IPS-NIHi11 (cell line): ENCODE results near the gene IER2.
"Not testable (repeated sequence)": the region's sequence is repeated elsewhere in the genome, so short reads cannot be mapped to it uniquely, and the experiment has no call there.

ENCODE experiments used
- DNase-seq: peaks from one replicate; pipeline ENCODE4 v3.0.0; 2012; ENCODE audit warnings: mixed read lengths, low spot score

Gene IER2

DNA sequence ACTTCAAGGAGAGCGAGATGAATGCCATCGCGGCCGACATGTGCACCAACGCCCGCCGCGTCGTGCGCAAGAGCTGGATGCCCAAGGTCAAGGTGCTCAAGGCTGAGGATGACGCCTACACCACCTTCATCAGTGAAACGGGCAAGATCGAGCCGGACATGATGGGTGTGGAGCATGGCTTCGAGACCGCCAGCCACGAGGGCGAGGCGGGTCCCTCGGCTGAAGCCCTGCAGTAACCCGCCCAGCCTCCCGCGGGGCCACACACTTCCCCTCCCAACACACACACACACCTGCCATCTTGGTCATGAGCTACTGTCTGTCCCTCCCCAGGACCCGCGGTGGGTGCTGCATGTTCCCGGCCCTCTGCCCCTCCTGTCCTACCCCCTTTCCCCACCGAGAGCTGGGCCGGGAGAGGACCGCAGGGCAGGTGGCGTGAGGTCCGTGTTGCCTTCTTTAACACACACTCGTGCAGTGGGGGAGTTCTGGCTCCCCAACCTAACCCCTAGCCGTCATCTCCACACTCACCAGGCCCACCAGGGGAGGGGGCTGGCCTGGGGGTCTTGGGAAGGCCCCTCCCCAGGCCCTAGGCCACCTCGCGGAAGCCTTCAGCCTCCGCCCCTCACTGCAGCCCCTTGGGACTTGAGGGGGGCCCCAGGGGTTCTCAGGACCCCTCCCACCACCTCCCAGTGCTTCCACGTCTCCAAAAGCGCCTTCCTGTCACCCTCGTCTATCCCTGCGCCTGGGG, 11.9 kb upstream of the IER2 start:
- no peak for DNase-seq

DNA sequence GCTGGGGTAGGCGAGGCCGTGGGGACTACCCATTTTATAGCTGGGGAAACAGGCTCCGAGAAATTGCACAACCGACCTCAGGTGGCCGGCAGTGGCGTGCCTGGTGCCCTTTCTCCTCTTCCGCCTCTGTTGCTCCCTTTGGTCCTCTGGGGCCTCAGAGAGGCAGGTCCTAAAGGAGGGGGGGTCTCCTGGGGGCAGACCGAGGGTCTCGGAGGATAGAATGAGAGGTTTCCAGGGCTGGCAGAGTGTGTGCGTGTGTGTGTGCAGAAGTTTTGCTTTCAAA, 11.4 kb upstream of the IER2 start:
- no peak for DNase-seq

GRCh38 chr19:13139633-13140311, 10.4 kb upstream of the IER2 start:
- DNase-seq, result no peak

GRCh38 chr19:13146763-13147563, 3.2 kb upstream of the IER2 start:
- DNase-seq, result no peak

DNA sequence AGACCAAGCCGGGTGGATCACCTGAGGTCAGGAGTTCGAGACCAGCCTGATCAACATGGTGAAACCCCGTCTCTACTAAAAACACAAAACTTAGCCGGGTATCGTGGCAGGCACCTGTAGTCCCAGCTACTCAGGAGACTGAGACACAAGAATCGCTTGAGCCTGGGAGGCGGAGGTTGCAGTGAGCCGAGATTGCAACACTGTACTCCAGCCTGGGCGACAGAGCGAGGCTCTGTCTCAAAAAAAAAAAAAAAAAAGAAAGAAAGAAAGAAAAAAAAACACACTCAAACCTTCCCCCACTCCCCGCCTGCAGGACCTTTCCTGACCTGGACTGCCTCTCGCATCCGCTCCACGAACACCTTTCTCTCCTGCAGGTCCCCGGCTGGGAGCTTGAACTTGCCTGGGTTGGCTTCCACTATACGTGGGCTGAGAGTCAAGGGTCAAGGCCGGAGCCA, 1.0 kb upstream of the IER2 start:
- not testable (repeated sequence) for DNase-seq

DNA sequence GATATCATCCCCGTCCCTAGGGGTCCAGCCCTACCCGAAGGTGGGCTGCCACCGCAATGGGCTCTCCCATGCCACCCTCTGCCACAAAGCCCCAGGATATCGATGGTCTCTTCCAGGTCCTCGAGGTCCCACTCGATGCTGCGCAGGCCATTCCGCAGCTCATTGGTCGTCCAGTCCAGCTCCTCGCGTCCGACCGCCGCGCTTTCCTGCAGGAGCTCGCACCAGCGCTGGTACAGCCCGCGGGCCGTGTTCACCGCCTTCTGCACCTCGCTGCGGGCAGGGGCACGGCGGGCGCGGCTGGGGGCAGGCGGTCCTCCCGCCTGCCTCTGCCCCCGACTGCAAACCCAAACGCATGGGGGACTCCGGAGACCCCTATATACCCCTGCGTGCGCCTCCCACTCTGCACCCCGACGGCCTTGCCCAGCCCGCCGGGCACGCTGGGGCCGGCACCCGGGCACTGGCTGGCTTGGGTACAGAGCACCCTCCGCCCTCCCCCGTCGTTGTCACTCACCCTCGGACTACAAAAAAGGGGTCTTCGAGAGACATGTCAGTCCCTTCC, 504 bp upstream of the IER2 start:
- DNase-seq, result no peak

GRCh38 chr19:13150931-13151604, 857 bp downstream of the IER2 start:
- no peak for DNase-seq

DNA sequence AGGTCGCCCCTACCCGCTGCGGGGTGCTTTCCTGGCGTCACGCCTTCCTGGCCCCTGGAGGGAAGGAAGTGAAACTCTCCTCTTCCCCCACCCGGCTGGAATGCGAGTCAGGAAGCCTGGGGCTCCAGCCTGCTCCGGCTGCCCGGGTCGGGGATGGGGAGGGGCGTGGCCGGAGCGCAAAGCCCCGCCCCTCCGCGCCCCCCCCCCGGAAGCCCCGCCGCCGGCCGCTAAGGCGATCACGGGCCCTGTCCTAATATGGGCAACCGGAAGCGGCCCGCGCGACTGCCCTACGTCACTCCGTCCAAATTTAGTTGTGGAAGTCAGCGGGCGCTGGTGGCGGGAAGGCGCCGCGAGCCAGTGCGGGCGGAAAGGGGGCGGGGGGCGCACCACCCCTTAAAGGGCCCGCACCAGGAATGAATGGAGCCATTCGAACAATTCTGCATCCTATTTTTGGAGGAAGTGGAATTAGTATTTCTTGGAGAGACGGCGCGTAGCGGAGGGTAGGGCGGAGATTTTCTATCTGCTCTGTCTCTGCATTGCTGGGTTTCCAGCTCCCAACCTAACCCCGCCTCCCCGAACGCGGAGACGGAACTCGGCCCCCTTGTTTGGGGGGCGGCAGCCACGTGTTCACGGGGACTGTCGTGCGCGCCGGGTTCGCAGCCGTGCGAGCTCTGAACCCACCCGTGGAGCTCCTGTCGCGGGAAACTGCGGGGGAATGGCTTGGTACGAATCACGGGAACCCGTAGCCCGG, 1.6 kb downstream of the IER2 start:
- peak; percentile 89 for DNase-seq

DNA sequence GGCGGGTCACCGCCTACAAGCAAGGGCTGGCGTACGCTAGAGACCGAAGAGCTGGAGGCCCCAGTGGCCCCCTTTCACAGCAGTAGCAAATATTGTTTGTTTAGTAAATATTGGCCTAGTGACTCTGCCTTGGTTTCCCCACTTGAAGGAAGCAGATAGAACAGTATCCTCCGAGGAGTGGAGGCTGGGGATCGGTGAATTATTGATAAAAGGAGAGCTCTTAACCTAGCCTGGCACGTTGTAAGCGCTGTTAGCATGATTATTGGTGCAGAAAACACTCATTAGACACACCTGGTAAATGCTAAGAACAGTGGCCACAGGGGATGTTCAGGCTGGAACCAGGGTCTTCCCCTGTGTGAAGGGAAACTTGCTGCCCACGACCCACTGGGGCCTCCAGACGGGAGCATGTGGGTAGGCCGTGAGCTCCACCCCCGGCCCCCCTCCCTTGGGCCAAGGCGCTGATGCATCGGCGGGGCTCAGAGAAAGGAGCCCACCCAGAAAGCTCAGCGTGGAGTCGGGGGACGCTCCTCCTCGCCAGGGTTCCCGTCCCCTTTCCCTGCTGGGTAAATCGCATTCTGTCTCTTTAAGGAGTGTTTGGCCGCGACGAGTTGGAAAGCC, 2.3 kb downstream of the IER2 start:
- no peak for DNase-seq

- peak; percentile 73 for DNase-seq
These were observed 2.9 kb downstream of the IER2 start for GRCh38 chr19:13152974-13153568.

- no peak for DNase-seq
These were observed 3.5 kb downstream of the IER2 start for GRCh38 chr19:13153569-13154240.

DNA sequence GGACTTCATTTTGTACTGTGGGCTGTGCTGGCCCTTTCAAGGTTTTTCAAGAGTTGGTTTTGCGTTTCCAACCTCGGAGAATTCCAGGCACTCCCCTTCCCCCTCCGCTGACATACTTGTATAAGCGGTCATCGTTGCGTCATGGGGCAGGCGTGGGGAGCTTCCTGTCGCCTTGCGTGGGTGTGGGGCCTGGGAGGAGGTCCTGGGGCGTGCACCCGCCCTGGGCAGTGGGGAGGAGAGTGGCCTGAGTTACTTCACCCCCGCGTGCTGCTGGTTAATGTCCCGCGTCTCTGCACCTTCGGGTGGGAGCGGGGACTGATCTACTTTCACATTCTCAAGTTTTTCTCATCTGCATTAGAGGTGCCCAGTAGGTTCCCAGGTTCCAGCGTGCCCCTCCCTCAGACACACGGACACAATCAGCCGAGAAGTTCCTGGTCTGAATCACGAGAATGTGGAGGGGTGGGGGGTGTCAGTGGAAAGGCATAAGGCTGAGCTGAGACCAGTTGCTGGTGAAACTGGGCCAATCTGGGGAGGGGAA, 4.1 kb downstream of the IER2 start:
- DNase-seq, result no peak

DNA sequence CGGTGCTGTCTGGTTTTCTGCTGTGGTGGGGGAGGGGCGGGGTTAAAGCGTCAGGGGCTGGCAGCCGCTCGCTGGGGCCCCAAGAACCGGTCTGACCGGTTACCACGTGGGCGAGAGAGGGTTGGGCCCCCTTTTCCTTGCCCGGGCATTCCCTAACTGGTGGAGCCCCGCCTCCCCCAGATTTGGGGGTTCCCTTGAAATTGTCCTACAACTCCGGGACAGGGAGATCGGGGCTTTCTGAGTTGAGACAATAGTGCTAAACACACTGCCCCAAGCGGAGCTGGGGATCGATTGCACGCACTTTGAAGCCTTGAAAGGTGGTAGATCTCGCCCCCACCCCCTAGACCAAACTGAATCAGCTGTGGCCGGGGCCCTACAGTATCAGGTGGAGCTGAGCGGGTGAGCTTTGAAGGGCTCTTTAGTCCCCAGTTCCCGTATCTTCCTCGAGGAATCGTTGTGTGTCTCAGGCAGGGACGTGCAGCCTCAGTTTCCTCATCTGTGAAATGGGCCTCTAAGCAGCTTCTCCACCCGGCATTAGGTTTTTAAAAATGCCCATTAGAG, 4.8 kb downstream of the IER2 start:
- peak; percentile 50 for DNase-seq

DNA sequence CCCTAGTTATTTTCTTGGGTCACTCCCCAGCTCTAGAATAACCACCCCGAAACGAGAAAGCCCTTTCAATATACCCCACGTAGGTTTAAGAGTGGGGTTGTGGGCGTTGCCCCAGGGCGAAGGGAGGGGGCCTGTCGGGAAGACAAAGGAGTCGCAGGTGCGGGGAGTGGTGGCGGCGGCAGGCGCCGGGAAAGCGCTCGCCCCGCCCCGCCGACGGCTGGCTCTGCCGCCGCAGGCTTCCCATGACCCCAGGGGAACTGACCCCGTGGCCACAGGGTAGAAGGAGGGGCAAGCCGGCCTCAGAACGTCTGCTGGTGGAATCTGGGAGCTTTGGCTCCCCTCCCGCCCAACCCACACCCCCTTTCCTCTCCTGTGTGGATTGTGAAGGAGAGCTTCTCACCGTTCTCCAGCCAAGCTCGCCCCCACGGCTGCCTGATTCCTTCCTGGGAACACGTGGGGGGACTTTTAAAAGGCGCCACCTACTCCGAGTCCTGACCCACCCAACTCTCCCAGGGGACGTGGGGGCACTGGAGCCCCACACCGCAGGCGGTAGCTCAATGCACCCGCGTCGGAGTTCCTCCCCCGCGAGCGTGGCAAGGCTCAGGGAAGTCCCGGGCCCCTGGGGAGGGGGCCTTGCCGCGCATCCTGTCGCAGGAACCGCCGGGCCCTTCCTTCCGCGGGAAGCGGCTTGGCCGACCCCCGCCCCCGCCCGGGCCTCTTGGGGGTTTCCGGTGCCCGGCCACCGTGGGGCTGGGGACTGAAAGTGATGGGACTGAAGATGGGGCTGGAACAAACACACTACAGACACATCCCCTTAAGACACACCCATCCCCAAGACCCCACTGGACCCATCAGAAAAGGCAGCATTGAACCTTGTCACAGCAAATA, 5.5 kb downstream of the IER2 start:
- peak; percentile 78 for DNase-seq

DNA sequence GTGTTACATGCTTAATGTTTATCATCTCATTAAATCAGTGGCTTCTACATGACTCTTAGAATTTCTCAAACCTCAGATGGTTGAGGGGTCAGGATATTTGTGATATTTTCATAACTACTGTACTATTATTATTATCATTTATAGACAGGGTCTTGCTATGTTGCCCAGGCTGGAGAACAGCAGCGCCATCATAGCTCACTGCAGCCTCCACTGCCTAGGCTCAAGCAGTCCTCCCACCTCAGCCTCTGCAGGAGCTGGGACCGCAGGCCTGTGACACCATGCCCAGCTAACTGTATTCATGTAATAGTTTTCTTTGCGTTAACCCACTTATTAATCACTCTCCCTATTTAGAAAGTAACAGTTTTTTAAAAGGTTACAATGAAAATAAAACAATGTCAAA, 9.5 kb downstream of the IER2 start:
- no peak for DNase-seq

DNA sequence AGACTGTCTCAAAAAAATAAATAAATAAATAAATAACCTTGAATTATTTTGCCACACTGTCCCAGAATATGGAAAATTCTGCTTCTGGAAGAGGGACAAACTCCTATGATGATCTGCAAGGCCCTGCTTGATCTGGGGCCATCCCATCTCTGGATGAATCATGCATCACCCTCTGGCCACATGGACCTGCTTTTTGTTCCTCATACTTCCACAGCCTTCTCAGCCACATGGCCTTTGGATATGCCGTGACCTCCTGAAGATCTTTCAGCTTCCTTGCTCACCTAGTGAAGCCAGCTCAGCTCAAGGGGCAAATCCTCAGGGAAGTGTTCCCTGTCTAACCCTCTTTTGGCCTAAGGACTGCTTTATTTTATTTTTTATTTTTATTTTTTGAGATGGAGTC, 10.3 kb downstream of the IER2 start:
- DNase-seq, result no peak

- peak; percentile 77 for DNase-seq
These were observed 12.8 kb downstream of the IER2 start for GRCh38 chr19:13162724-13163608.
